Activated gamma-delta T cell treated with anti-CD3 and anti-CD28 coated beads, Interleukin-2, amount 50 U/mL, for 16 hours (primary cell): ENCODE results near the gene PLSCR1.
"Not testable (repeated sequence)": the region's sequence is repeated elsewhere in the genome, so short reads cannot be mapped to it uniquely, and the experiment has no call there.

Source experiments
- DNase-seq: peaks from one replicate; pipeline ENCODE4 v3.0.0-alpha.2; 2020; ENCODE audit warnings: low read depth

The PLSCR1 gene

DNA sequence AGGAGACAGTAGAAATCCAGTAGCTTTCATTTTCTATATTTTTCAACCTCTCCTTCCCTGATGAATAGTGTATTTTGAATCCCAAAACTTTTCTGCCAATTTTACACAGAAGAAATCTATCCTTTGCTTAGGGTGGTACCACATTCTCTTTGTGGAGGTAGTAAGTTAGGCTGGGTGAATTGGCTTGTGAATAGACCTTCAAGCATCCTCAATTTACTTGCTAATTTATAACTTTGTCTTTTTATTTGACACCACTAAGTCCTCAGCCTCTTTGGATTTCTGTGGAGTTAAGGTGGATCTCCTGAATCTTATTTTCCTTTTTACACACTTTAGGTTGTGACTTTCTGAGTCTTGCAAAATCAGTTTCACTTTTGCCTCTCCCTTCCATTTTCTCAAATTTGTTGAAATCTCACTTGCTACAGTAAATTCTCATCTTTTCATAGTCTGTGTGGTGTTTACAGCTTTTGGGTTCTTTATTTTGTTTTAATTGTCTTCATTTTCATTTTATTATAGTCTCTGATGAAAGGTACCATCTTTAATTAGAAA is 5.7 kb upstream of the PLSCR1 start:
- DNase-seq, result no peak

DNA sequence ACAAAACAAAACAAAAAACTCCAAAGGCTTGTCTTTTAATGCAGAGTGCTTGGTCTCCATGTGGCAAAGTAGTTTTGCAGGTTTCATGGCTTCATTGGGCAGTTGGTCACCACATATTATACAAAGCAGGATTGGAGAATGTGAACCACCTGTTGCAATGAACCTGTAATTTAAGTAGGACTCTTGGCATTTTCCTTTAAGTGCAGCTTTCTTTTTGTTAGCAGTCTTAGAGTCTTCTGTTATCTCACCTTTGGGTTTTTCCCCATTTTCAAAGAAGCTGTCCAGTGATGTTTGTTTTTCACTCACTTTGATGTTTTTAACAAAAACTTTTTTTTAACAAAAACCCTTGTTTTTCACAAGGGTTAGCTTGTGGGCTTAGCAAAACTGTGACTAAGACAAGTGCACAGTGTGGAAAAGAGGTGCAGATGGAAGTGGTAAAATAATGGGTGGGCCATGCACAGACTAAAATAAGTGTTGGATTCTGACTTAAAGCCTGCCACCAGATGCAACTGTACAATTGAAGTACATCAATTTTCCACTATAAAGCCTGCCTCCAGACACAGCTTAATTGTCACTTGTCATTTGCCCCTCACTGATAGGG is 2.9 kb upstream of the PLSCR1 start:
- no peak for DNase-seq

- no peak for DNase-seq
Observed at GRCh38 chr3:146546366-146546965, 2.1 kb upstream of the PLSCR1 start.

DNA sequence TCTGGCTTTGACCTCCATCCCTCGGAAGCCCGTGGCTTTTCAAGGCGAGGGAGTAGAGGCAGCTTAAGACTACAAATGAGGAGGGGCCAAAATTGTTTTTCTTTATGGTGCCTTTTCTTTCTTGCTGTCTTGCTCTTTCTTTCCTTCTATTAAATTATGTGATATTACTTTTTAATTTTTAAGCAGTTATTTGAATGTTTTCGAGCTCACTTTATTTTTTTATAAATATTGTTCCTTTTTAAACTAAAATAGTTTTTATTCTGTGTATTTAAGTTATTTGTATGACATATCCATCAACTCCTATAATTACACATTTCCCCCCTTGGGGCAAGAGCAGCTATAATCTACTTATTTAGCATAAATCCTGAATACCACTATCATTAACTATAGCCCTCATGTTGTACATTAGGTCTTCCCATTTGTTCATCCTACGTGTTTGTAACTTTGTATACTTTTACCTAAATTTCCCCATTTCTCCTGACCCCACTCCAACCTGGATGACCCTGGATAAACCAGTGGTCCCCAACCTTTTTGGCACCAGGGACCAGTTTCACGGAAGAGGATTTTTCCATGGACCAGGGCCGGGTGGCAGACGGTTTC is 622 bp upstream of the PLSCR1 start:
- no peak for DNase-seq

DNA sequence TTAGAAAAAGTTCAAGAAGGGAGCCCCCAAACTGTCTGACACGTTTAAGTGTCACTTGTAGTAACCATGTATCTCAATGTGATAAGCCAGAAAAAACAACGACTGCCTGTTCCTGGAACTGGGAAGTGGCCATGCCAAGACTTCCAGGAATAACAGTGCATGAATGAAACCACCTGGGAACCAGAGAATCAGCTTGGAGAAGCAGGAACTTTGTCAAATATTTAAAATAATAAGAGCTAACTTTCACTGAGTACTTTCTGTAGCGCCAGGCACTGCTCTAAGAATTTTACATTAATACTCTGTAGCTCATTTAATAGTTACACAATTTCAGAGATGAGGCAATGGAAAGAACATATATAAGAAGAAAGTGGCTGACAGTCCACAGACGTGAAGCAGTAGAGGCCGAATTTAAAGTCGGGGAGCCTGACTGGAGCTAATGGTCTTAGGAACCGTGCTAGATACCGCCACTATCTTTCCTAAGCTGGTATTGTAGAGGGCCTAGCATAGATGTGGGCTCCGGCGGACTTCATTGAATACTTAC is 876 bp downstream of the PLSCR1 start:
- DNase-seq, result no peak

DNA sequence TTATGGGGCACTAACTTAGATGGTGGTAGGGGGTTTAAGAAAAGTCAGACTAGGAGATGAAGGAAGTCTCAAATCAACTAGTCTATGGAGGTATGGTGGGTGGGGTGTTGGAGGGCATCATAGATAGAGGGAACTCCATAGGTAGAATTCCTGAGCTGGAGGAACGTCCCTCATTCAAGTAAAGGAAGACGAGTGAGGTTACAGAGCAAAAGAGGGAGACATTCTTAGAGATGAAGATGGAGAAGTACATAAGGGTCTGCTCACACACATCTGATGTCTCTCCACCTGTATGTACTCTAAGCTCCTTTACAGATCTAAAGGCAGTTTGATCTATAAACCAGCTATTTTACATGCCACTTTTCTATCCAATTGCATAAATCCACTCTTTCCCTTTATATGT is 1.4 kb downstream of the PLSCR1 start:
- DNase-seq, result no peak

- no peak for DNase-seq
Observed at GRCh38 chr3:146542179-146542578, 2.2 kb downstream of the PLSCR1 start.

DNA sequence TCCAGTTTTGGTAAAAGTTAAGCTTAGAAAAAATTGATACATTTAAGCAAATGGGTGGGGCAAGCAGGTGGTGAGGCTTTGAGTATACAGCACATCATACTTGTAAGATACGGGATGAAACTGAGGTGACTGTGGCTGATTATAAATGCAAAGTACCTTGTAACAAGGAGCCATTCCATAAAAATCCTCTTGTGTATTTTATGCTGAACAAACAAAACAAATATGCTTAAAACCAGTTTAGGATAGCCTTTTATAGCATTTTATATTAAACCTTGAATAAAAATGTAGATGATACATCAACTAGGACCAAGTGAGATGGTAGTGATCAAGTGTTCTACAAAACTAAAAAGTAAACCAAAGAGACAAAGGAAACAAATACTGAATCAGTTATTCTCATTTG is 3.4 kb downstream of the PLSCR1 start:
- no peak for DNase-seq

- DNase-seq, result no peak
Observed at GRCh38 chr3:146540236-146540635, 4.2 kb downstream of the PLSCR1 start.

DNA sequence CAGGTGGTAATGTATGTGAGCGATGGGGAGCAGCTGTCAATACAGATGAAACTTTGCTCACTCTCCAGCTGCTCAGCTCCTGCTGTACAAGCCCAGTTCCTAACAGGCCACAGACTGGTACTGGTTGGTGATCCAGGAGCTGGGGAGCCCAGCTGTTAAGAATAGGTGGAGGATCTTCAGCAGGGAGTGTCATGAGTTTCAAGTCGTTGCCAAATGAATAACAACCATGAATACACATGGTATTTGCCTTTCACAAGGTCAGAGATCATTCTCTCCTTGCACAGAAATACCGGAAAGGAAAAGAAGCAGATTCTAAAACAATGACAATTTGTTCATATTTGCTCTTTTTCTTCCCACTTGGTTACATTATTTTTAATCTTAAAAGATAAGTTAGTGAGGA is 5.1 kb downstream of the PLSCR1 start:
- no peak for DNase-seq

GRCh38 chr3:146537603-146538002 is 6.8 kb downstream of the PLSCR1 start:
- no peak for DNase-seq

DNA sequence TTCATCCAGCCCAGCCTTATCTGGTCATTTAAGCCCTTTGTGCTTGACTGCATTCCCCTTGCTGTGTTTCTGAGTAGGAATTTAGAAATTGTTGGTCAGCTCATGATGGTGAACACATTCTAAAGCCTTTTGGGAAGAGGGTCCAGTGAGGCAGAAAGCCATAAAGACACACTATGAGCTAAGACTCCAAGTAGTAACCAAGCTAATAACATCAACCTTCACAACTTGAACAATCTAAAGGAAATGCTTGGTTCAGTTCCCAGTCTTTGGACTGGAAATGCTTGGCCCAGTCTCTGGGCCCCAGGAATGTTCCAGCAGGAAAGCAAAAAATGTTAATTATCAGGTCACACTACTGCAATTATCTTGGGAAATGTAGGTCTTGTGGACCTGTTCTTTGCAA is 7.7 kb downstream of the PLSCR1 start:
- no peak for DNase-seq

DNA sequence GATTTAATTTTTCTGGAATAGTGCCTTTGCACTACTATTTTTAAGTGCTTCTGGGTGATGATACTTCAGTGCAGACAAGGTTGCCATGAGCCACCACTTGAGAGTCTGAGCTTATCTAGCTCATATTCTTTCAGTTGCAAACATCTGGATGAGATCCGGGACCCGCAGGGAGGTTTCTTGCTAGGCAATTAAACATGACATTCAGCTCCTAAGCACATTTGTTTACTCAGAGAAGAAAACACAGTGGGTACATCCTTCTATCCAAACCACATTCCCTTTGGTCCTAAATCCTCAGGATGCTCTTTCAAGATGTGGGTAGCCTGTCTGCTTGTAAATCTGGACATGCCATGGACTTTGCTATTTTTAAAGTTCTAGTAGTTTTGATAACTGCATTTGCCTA is 12.0 kb downstream of the PLSCR1 start:
- DNase-seq, result no peak

GRCh38 chr3:146530609-146531008 is 13.8 kb downstream of the PLSCR1 start:
- DNase-seq, result no peak

DNA sequence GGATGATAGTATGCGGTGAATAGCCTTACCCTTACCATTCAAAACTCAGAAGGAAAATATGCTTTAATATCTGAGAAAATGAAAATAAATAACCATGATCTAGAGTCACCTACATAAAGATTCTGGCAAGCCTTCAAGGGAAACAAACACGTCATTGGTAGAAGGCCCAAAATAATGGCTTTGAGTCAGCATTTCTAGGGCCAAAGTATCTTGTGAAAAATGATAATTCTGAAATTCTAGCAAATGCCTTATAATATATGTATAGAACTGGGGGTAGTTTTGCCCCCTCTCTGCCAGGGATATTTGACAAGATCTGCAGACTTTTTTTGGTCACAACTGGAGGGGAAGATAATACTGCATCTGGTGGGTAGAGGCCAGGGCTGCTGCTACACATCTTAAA is 15.4 kb downstream of the PLSCR1 start:
- DNase-seq, result no peak

DNA sequence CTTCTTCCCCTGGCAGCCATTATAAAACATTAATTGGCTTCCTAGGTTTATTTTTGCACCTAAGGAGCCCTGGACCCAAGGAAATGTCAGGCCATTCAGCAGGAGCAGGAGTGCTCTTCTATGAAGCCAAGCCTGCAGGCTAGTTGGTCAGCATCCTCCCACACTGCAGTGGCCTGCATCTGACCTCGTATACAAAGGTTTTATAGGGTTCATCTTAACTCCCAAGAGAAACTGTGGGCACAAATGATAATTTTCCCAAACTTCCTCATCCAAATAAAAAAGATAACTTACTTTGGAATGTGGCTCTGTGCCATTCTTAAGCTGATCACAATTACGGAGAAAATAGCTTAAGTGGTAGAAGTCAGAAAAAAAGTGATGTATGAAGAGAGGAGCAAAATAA is 19.4 kb downstream of the PLSCR1 start:
- DNase-seq, result no peak

DNA sequence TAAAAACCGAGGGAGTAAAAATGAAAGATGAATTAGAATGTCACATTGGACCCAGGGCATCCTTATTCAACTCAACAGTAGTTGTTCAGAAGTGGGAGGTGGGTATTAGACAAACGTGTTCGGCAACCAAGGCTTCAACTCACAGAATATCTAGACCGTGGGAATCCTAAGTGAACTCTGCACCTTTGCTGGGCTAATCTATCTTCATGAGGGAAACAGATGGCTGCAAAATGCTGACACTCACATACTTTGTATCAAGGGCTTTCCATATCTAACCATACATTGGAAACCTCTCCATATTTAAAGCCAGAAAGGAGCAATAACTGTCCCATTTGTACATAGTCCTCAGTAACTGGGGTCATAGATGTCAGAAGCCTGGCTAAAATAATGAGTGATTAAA is 20.9 kb downstream of the PLSCR1 start:
- DNase-seq, result no peak

- DNase-seq, result not testable (repeated sequence)
Observed at GRCh38 chr3:146522174-146523158, 21.9 kb downstream of the PLSCR1 start.

GRCh38 chr3:146521394-146521793 is 23.0 kb downstream of the PLSCR1 start:
- no peak for DNase-seq

DNA sequence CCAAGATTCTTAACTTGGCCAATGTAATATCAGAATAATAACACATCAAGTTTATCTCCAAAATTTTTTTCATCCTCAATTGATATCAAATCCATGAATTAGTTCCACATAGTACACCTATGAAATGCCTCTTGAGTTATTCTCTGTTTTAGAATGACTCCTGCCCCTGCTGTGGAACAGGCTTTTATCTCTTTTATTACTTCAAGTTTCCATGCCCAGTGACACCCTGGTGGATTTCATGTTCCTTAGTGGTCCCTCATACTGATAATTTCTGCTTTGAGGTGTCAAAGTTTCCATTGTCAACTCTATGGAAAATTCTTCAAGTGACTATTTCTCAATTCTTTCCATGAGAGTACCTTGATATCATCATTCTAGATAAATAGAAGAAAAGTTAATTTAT is 24.6 kb downstream of the PLSCR1 start:
- no peak for DNase-seq

GRCh38 chr3:146517684-146518435 is 26.5 kb downstream of the PLSCR1 start:
- no peak for DNase-seq
